HTERT RPE-1 (cell line): ENCODE measurements around the gene SP110.
"Not testable (repeated sequence)": the region's sequence is repeated elsewhere in the genome, so short reads cannot be mapped to it uniquely, and the experiment has no call there.

Experiments used
- in situ Hi-C: fragments of 300-500 bp; cut with MboI; formaldehyde crosslinking; loops from 4 replicates; pipeline ENCODE4 v1.14.3; 2020; ENCODE audit warnings: low sequenced_read_pairs

SP110 gene

DNA sequence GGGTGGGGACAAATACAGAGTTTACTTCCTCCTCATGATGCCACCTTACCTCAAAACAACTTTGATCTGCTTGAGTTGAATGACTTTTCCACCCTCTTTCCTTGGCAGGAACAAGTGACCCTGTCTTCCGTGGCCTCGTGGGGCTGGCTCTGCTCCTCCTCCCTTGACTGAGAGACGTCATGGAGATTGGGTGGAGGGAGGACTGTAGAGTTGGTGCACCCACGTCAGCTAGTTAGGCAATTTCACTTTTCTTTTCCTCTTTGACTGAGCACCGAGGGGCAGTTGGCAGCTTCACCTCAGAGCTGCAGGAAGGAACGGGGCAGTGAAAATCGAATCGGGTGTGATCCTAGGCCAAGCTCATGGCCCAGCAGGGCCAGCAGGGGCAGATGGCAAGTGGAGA lies 5.7 kb upstream of the SP110 start, which contains the start of gene SP140:
Gene SP140 (plus strand): TSS at position 251 of the 400 bp plus-strand sequence. CDS start 109 bp downstream, at position 360.
- in situ Hi-C loops: no loop called here

DNA sequence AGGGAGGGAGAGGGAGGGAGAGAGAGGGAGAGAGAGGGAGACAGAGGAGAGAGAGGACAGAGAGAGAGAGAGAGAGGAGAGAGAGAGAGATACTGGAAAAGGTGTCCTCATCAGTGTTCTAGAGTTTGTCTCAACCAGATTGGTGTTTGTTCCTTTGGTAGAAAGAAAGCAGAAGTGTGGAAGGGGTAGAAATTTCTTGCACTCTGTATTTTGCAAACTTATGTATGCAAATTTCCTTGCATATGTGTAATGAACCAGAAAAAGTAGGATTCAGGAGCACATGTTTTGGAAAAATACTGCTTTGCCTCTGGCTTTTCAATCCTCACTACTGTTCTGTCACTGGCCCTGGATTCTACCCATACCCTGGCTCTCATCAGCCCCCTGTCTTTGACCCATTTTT lies 4.7 kb upstream of the SP110 start:
- in situ Hi-C loops: no loop called here

DNA sequence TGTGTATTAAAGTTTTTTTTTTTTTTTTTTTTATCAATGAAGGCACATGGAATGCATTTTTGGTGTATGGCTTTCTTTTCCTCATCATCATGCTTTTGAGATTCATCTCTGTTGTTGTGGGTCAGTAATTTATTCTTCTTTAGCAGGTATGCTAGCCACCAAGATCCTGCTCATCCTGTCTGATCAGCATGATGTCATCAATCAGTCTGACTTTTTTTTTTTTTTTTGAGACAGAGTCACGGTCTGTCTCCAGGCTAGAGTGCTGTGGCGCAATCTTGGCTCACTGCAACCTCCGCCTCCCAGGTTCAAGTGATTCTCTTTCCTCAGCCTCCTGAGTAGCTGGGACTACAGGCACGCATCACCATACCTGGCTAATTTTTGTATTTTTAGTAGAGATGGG lies 3.0 kb upstream of the SP110 start:
- in situ Hi-C loops: not testable (repeated sequence)

DNA sequence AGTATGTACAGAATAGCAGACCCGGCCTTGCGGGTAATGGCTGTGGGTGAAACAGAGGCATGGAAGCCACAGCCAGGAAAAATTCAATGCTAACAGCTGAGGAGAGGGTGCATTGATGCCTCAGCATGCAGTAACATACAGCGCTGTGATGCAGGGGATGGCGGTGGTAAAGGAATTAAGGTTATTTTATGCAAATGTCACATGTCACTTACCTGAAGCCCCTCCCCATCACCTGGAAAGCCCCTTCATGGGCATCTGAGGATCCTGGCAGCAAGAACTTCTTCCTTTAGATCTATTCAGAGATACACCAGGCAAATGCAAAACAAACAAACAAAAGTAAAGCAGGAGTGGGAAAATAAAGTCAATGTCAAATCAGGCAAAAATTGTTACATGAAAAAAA lies 1.7 kb upstream of the SP110 start:
- in situ Hi-C loops: no loop called here

DNA sequence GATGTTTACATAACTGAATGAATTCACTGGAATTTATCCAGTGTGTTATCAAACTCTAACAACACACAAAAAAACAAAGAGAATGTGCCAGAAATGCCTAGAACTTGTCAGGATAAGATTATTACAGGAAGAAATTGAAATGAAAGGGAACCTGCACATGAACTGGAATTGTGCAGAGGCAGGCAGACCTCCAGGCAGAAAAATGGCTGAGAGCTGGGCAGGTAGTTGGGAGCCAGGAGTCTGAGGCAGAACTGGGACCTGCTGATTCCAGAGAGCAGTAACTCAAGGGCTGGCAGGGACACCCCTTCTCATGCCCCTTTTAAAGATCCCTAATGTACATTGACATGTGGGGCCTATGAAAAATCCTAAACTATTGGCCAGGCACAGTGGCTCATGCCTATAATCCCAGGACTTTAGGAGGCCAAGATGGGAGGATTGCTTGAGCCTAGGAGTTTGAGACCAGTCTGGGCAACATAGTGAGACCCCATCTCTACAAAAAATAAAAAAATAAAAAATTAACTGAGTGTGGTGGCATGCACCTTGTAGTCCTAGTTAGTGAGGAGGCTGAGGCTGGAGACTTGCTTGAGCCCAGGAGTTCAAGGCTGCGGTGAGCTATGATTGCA lies 674 bp upstream of the SP110 start:
- in situ Hi-C loops: no loop called here

DNA sequence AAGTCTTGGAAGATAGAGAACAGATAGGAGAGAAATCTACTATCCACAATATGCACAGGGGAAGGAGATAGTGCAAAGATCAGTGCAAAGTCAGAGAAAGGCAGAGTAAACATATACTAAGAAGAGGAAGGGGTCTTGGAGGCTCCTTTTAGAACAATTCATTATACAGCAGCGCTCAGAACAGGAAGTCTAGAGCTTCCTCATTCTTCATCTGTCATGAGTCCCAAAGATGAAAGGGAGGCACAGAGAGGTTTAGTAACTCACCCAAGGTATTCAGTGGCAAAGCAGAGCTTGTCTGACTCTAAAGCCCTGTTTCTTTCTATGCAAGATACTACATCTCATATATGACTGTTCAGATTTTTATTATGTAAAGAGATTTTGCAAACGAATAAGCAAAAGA lies 1.4 kb downstream of the SP110 start:
- in situ Hi-C loops: no loop called here

DNA sequence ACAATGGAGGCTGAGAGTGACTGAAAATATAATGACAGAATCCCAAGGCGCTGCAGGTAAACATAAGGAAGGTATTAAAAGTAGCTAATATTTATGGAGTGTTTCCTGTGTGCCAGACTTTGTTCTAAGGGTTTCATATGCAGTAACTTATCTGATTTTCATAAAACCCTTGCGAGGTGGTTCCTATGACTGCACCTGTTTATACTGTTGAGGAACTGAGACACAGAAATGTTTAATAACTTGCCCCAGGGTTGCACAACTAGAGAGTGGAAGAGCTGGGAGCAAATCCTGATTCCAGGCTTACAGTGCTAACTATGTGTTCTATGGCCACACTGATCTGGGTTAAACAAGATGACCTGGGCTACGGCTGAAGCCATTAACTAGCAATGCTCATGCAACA lies 2.4 kb downstream of the SP110 start:
- in situ Hi-C loops: no loop called here

DNA sequence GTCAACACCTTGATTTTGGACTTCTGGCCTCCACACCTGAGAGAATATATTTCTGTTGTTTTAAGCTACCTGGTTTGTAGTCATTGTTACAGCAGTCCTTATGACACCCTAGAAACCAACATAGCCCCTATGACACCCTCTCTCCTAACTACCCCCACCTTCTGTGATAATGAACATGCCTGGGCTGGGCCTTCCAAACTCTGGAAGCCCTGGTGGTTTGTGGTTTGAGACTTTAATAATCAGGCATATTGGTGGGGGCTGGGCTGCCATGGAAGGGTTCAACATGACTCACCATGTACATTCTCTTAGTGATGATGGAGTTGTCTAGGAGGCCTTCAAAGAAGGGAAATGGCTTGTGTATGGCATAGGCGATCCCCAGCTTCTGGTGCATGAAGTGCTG lies 3.3 kb downstream of the SP110 start:
- in situ Hi-C loops: no loop called here

DNA sequence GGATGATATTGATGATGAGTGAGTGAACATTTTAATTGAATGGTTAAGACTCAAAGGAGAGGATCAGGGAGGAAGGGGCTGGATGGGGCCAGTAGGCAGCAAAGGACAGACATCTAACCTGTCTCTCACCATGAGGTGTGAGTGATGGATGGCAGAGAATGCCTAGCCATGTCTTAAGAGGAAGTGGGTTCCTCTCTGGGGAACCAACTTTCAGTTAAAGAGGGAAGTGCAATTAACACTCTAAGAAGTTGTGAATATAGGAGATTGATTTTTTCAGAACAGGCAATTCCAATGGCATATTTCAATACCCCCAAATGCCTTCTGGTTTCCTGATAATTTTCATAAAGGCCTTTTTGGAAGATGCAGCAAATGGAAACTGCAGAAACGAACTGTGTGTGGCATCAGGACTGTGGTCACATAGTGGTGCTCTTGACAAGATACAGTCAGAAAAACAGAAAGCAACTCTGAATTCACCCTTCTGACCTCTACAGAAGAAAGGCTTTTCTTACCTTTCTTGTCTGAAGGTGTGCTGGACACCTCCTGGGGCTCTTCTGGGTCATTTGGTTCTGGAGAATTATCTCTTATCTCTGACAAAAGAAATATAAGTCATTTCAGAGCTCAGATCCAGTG lies 10.2 kb downstream of the SP110 start:
- in situ Hi-C loops: no loop called here

DNA sequence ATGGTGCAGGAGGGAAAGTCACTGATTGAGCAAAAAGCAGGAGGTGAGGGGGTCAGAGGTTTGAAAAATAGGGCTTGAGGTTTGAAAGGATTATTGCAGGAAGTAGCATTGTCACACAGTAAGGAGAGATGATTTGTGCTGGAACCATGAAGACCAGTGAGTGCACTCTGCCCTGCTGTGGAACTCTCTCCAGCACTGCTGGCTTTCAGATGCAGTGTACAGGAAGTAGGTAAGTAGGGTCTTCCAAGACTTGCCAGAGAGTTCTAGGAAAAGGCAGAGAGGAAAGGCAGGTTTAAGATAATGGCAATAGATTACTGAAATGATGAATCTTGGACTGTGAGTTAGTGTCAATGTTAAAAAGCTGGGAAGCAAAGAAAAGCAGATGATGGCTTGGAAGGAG lies 11.2 kb downstream of the SP110 start:
- in situ Hi-C loops: no loop called here

DNA sequence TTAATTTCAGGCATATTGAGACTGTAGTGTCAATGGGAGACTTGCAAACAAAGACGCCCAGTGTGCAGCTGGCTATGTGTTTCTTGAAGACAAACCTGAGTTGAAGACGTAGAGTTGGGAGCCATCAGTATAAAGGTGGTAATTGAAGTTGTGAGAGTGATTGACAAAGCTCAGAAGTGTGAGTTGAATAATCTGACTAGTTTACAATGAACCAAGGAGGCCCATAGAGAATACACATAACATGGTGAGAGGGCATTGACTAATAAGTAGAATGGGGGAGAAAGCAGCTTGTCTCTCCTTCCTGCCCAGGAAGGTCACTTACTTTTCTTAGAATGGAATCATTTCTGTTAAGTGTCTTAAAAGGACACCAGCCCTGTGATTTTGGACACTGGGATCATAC lies 14.1 kb downstream of the SP110 start:
- in situ Hi-C loops: no loop called here

DNA sequence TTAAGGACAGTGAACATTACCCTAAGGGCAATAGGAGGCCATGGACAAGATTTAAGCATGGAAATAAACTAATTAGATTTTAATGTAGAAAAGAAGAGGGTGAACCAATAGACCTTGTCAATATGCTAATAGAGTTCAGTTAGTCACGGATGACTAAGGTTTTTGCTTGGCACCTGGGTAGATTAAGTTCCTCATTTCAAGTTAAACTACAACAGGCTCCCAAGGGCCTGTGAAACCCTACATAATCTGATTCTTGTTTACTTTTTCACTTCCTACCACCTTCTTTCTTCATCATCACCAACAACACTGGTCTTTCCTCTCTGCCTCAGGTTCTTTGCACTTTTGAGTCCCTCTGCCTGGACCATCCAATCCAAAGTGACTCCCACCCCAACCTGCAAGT lies 14.8 kb downstream of the SP110 start:
- in situ Hi-C loops: no loop called here

DNA sequence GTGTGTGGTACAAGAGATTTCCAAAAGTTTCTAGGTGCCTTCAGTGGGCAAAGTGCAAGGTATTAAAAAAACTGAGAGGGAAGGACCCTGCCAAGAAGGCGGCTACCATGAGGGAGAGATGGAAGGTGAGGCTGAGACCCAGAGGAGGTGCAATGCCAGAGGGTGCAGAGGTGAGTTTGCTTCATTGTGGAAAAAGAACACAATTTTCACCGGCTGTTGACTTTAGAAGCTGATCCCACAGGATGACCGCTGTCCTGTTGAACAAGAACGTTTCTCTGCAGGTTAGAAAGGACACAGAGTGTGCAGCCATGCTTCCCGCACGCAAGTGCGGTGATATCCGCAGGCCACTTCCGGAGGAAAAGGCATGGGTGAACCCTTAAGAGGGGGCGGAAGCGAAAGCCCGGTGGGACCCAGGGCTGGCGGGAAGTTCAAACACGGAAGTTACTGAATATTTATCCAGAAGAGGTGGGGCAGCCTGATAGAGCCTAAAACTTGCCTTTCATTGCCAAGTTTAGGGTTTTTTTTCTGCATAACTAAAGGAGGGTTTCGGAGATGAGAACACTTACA lies 16.6 kb downstream of the SP110 start:
- in situ Hi-C loops: no loop called here

DNA sequence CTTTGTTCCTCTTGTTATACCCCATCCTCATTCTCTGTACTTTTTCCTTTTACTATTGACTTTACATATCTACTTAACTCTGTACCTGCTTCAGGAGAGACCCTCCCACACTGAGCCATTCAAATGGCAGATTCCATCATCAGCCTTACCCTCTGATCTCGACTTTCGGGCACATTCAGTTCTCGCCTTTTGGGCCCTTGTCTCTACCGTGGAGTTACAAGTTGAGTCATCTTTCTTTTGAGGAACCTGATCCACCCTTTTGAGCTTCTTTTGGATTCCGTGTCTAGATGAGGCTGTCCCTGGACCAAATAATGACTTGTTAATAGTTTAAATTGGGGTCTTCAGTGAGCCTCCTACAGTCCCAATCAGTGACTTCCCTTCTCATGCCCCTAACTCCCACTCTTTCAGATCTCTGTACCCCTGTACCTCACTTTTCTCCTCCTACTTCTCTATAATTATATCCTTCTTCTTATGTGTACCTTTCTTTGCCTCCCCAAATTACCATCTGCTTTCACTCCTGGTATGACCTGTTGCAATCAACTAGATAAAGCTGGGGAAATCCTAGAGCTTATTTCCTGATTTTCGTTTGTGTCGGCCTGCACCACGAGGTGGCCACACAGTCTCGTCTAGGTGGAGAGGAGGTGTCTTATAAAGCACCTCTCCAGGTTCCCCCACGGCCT lies 17.2 kb downstream of the SP110 start:
- in situ Hi-C loops: no loop called here

DNA sequence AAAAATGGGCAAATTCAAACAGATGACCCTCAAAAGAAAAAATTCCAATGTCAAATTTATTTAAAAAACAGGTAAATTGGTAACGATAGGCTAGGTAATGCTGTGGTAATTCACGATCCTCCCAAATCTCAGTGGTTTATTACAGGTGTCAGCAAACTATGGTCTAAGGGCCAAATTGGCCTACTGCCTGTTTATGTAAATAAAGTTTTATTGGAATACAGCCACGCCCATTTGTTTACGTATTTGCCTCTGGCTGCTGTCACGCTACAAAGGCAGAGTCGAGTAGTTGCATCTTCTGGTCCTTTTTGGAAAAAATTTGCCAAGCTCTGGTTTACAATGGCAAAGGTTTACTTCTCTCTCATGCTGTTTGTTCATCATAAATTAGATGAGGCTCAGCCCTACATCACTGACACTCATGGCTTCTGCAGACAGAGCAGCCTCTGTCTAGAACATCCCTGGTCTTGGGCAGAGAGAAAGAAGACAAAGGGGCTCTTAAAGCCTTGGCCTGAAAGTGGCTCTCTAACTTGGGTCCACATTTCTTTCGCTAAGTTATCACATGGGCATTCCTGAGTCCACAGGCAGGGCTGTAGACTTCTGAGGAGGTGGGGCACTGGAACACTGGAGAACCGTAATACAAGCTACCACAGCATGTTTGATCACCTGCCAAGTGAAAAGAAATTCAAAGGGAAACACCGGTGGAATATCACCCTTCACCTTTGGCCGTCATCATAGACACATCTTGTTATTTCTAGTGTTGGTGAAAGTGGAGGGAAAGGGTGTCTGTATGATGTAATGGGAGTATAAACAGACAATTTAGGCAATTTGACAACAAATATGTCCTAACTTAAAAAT lies 34.8 kb downstream of the SP110 start:
- in situ Hi-C loops: no loop called here

DNA sequence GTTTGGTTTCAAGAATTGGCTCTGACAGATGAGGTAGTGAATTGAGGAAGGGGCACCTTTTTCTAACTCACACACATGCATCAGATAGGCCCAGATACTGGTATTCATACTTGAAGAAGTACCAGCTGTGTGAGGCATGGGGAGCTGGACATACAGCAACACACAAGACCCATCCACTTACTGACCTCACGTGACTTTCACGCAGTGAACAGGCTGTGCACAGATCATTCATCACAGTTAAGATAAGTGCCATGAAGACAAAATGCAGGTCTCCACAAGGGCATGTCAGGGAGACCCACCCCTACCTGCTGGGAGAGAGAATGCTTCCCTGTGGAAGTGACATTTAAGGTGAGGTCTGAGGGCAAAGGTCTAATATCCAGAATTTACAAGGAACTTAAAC lies 38.6 kb downstream of the SP110 start:
- in situ Hi-C loops: no loop called here

DNA sequence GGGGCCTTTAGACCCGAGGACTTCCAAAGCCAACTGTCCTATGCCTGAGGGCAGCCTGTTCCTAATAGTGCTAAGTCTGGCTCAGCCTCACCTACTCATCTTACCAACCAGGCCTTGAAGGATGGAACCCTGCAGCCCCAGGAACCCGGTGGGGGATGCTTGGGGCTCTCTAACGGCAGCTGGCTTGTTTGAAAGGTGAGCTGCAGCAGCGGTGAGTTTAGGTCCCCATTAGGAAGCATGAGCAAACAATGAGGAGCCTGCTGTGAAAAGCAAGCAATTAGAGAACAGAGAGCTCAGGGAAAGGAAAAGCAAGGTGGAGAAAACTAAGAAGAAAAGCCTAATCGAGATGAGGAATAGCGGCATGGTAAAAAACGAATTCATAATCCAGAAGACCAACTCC lies 39.9 kb downstream of the SP110 start:
- in situ Hi-C loops: no loop called here

DNA sequence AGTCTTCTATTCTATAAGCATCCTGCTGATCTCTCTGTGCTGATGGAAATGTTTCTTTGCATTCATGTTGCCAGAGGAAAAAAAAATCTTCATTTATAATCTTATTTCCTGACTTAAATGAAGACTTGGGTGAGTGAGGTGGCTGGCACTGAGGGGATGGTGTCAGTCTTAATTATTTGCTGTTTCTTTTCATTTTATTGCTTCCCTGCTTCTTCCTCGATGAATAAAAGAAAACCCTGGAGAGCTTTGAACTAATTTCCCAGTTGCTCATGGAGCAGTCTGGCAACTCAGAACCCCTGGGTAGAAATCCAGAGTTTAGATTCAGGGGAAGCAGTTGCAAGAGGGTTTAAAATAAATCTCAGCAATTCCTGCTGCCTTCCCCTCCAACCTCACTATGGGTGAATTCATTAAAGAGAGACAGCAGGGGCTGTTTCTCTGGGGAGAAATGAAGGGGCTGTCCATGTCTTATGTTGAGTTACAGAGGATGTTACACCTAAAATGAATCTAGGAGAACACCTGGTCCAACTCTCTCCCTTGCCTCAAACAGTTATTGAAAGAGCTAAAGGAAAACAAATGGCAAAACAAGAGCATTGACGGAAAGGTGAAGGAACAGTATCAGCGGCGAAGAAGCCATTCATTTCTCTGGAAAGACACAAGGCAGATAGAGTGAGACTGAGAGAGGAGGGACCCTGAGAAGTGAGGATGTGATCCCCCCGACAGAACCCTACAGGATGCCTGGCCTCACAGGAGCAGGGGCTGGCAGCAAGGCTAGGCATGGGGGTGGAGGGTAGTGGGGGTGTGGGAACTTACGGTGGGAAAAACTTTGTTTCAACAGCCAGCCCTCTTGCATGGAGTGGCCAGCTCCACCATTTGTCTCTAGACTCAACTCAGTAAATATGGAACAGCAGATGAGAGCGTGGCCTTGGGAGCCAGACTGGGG lies 41.0 kb downstream of the SP110 start:
- in situ Hi-C loops: no loop called here

DNA sequence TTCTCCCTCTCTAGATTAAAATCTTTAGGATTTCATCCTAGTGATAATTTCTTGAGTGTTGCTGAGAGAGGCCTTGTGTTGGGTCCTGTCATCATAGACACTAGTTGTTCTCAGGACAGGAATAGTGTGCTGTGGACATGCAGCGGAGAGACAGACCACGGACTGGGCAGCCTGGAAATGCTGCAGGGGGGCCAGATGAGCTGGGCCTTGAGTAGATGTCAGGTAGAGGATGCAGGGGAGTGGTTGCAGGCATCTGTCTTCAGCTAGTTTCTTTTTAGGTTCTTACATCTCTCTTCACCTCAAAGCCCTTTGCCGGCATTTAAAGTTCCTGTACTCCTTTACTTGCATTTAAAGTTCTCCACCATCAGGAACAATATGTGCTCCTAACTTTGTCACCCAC lies 42.8 kb downstream of the SP110 start:
- in situ Hi-C loops: no loop called here

DNA sequence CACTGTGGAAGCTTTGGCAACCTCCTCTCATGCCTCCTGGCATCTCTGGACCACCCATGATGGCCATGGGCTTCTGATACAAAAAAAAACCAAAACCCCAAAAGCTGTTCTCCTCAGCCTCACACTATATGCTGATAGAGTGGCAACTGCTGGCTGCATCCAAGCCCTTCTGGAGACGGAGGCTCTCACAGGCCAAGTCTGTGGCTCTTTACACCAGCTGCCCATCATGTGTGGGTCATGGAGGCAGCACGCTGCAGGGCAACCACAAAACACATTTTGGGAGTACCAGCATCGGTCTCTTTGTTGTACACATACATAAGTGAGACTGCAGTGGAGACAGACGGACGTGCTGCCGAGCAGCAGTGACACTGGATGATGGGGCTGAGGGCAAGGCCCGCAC lies 45.3 kb downstream of the SP110 start:
- in situ Hi-C loops: no loop called here
